Erythroblast (primary cell): ENCODE data around the gene VPS37C.

Experiments
- GATA1 ChIP-seq: IDR thresholded peaks from 2 replicates; pipeline ENCODE4 v1.6.1; 2011; ENCODE audit warnings: low read depth, mild to moderate bottlenecking, control low read depth, low read length, moderate library complexity
- POLR2A ChIP-seq: IDR thresholded peaks from 2 replicates; pipeline ENCODE4 v1.6.1; 2011; ENCODE audit warnings: mild to moderate bottlenecking, low read length

DNA sequence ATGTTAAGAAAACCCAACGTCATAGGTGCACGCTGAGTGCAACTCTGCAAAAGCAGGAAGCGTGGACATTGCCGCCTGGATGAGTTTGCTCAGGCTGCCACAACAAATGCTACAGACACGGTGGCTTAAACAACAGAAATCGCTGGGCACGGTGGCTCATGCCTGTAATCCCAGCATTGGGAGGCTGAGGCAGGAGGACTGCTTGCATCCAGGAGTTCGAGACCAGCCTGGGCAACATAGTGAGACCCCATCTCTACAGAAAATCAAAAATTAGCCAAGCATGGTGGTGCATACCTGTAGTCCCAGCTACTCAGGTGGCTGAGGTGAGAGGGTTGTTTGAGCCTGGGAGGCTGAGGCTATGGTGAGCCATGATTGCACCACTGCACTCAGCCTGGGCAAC is 28.7 kb upstream of the VPS37C start:
- TF ChIP-seq POLR2A (no peak), GATA1 (no peak)
